CD4-positive, alpha-beta T cell (primary cell): Measurements from ENCODE around the gene FAM53B. TPM values are rescaled to one million over a fixed set of nuclear protein-coding genes. Genes with fewer than 3 reads are reported as not detected.

Experiments used
- ATAC-seq: fragments of 200-7000 bp; cut with Tn5 transposase; one replicate; pipeline ENCODE4 v1.10.0; 2022; ENCODE audit warnings: mild to moderate bottlenecking; ENCODE audit not compliant: poor library complexity
- CTCF ChIA-PET: fragments of 350-600 bp; sonication (Branson Sonifier 250); formaldehyde crosslinking; loops from one replicate; lab custom pipeline; 2021; ENCODE audit warnings: antibody characterized with exemption, inconsistent platforms; lab: Charles Lee
- POLR2A ChIA-PET: fragments of 350-600 bp; sonication (Branson Sonifier 250); formaldehyde crosslinking; loops from one replicate; lab custom pipeline; 2021; ENCODE audit warnings: antibody characterized with exemption, inconsistent platforms; lab: Charles Lee
- DNase-seq, 14 experiments: peaks; one replicate each; pipeline ENCODE4 v3.0.0-alpha.2; 2013 to 2020; ENCODE audit warnings: mixed read lengths in 2 of 14
- H3K27ac ChIP-seq, 2 donors: one replicate each; pipeline versions ENCODE4 v1.5.1 to v1.7.0; 2013; ENCODE audit warnings: low read length in 2 of 2, low read depth in 1 of 2, mild to moderate bottlenecking in 1 of 2
- H3K27me3 ChIP-seq, 2 experiments: 1 replicate in 1 of 2; 2 replicates in 1 of 2; pipeline versions ENCODE4 v1.6.1 to v1.7.0; 2013; ENCODE audit warnings: low read length in 2 of 2, control low read depth in 1 of 2, mild to moderate bottlenecking in 1 of 2, moderate library complexity in 1 of 2; ENCODE audit not compliant: insufficient read depth in 2 of 2, control insufficient read depth in 1 of 2
- H3K36me3 ChIP-seq: one replicate; pipeline ENCODE4 v1.6.1; 2013; ENCODE audit warnings: low read length, control low read depth; ENCODE audit not compliant: insufficient read depth
- H3K4me1 ChIP-seq: one replicate; pipeline ENCODE4 v1.6.1; 2013; ENCODE audit warnings: low read length, control low read depth; ENCODE audit not compliant: insufficient read depth
- H3K4me3 ChIP-seq: one replicate; pipeline ENCODE4 v1.5.1; 2013; ENCODE audit warnings: mild to moderate bottlenecking, low read length, moderate library complexity
- H3K9me3 ChIP-seq, 2 experiments: 1 replicate in 1 of 2; 2 replicates in 1 of 2; pipeline versions ENCODE4 v1.6.1 to v1.7.0; 2013; ENCODE audit warnings: low read length in 2 of 2, mild to moderate bottlenecking in 2 of 2, control low read depth in 1 of 2, moderate library complexity in 1 of 2; ENCODE audit not compliant: control insufficient read depth in 1 of 2, insufficient read depth in 1 of 2
- H3K27ac Mint-ChIP-seq: one replicate; pipeline ENCODE4 v1.8.0; 2020; ENCODE audit warnings: mixed read lengths
- H3K27me3 Mint-ChIP-seq: one replicate; pipeline ENCODE4 v1.8.0; 2021; ENCODE audit warnings: mixed read lengths
- H3K36me3 Mint-ChIP-seq: one replicate; pipeline ENCODE4 v1.8.0; 2021; ENCODE audit warnings: low read depth, mixed read lengths
- H3K4me1 Mint-ChIP-seq: one replicate; pipeline ENCODE4 v1.8.0; 2021; ENCODE audit warnings: low read depth, mixed read lengths
- H3K4me3 Mint-ChIP-seq: one replicate; pipeline ENCODE4 v1.8.0; 2020; ENCODE audit warnings: mild to moderate bottlenecking, mixed read lengths
- H3K9me3 Mint-ChIP-seq: one replicate; pipeline ENCODE4 v1.8.0; 2020; ENCODE audit warnings: mixed read lengths
- intact Hi-C, 2 experiments: fragments of 100-400 bp; cut with DNase I in 1 of 2; cut with micrococcal nuclease in 1 of 2; formaldehyde crosslinking; loops; one replicate each; pipeline versions ENCODE4 v1.15.1 to v1.9.0; 2023 to 2025; cut with DNase I, micrococcal nuclease
- total RNA-seq, 174 experiments: library from RNA in 2 of 174; stranded (reverse) in 2 of 174; gene quantifications; one replicate each; pipeline ENCODE4 v1.2.3 and lab custom pipeline; 2021 to 2026
- TF ChIP-seq, protein P1 (sequence below): fragments of 200-600 bp; IDR thresholded peaks from one replicate; pipeline ENCODE4 v1.8.0; 2022; ENCODE audit warnings: antibody characterized with exemption, mild to moderate bottlenecking

The FAM53B gene
- total RNA-seq, 2 experiments from 2014 or later = 32.9 to 33.6 TPM

DNA sequence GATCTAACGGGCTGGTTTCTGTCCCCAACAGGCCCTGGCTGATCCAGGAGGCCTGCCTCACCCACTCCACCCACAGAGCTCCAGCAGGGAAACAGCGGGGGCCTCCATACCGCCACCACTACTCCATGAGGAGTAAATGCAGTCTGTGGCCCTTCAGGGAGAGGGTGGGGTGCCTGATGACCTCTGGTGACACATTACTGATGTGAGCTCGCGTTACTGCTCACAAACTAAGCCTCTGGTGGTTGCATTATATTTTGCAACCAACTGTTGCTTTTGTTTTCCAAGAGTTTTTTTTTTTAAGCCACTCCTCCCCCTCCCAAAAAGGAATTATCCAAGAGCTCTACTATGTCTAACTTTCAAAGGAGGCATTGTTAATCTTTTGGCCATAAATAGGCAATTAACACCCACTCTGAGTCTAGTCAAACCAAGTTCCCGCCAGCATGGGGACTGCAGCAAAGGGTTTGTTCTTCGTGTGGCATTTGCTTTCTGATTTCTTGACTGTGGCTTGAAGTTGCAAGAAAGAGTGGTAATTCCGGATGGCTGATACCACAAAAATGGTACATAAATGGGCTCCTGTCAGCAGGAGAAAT, 72.6 kb downstream of the FAM53B start:
- Mint-ChIP-seq H3K36me3 (peaks cover 12% of the 10 kb centered on the region), H3K4me1 (peaks cover 92% of the 10 kb centered on the region), H3K27me3 (no peaks in the 10 kb centered on the region), H3K9me3 (no peaks in the 10 kb centered on the region), H3K27ac (peak overlapping the region; percentile 73), H3K4me3 (peak overlapping the region; percentile 70)
- Histone ChIP-seq H3K36me3 (peaks cover 33% of the 10 kb centered on the region), H3K27me3 (no peaks in the 10 kb centered on the region), H3K4me1 (peaks cover 98% of the 10 kb centered on the region), H3K9me3 (no peaks in the 10 kb centered on the region), H3K4me3 (no peak overlapping the region), H3K27ac (peak overlapping the region in 1 of 2 donors; percentile 33)
- peak in 3 of 14 experiments; percentile 47 to 51 (median 50) for DNase-seq
- ChIA-PET CTCF (interaction anchor here (0.7 to 2.6 kb wide), 13 partner anchors 21 to 73 kb away, joined by 3 to 11 read pairs (median 5); partner anchors contain the start of gene FAM53B), POLR2A (interaction anchor here (0.6 to 3.4 kb wide), 4 partner anchors 10 to 47 kb away, joined by 3 to 22 read pairs (median 10); no protein-coding TSS in a partner anchor)
- TF ChIP-seq, protein P1, sequence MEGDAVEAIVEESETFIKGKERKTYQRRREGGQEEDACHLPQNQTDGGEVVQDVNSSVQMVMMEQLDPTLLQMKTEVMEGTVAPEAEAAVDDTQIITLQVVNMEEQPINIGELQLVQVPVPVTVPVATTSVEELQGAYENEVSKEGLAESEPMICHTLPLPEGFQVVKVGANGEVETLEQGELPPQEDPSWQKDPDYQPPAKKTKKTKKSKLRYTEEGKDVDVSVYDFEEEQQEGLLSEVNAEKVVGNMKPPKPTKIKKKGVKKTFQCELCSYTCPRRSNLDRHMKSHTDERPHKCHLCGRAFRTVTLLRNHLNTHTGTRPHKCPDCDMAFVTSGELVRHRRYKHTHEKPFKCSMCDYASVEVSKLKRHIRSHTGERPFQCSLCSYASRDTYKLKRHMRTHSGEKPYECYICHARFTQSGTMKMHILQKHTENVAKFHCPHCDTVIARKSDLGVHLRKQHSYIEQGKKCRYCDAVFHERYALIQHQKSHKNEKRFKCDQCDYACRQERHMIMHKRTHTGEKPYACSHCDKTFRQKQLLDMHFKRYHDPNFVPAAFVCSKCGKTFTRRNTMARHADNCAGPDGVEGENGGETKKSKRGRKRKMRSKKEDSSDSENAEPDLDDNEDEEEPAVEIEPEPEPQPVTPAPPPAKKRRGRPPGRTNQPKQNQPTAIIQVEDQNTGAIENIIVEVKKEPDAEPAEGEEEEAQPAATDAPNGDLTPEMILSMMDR = no peak
- peak; percentile 47 for ATAC-seq
- intact Hi-C loops = loop anchor here (2.0 to 5.0 kb wide), 4 partner anchors 21 to 69 kb away; no protein-coding TSS in a partner anchor

DNA sequence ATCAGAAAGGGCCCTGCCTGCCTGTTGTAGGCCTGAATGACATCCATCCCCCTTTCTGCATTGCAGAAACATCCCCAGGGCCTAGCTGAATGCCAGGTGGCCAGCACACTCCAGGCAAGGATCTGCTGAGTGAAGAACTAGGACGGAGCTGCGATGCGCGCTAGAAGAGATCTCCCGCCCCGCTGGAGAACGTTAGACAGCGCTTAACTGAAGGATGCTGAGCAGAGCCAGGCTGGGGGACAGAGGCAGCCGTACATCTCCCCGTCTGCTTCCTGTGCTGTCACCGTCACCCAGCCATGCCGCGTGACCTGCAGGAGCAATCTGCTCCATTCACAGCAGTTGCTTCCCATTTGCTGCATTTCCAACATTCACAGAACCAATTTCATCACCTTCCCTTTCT, 73.3 kb downstream of the FAM53B start:
- H3K9me3 Mint-ChIP-seq = no peaks in the 10 kb centered on the region
- ATAC-seq (peak; percentile 80), DNase-seq (peak in 4 of 14 experiments; percentile 42 to 61 (median 59))
- POLR2A ChIA-PET = interaction anchor here (0.6 to 3.4 kb wide), 5 partner anchors 9 to 48 kb away, joined by 3 to 22 read pairs (median 5); no protein-coding TSS in a partner anchor
- peak overlapping the region in 1 of 2 donors; percentile 43 for H3K27ac ChIP-seq
- peaks cover 36% of the 10 kb centered on the region for H3K36me3 ChIP-seq
- H3K4me1 Mint-ChIP-seq = peaks cover 85% of the 10 kb centered on the region
- intact Hi-C loops = loop anchor here (2.0 to 5.0 kb wide), 4 partner anchors 20 to 70 kb away; no protein-coding TSS in a partner anchor
- peaks cover 7% of the 10 kb centered on the region for H3K36me3 Mint-ChIP-seq
- H3K4me3 Mint-ChIP-seq = peak overlapping the region; percentile 40
- no peaks in the 10 kb centered on the region for H3K27me3 ChIP-seq
- TF ChIP-seq, protein P1 = no peak
- CTCF ChIA-PET = interaction anchor here (0.8 to 2.6 kb wide), 11 partner anchors 20 to 74 kb away, joined by 3 to 11 read pairs (median 5); partner anchors contain the start of gene FAM53B
- no peak overlapping the region for H3K4me3 ChIP-seq
- no peaks in the 10 kb centered on the region for H3K27me3 Mint-ChIP-seq
- peak overlapping the region; percentile 73 for H3K27ac Mint-ChIP-seq
- H3K4me1 ChIP-seq = peaks cover 98% of the 10 kb centered on the region
- H3K9me3 ChIP-seq = no peaks in the 10 kb centered on the region

DNA sequence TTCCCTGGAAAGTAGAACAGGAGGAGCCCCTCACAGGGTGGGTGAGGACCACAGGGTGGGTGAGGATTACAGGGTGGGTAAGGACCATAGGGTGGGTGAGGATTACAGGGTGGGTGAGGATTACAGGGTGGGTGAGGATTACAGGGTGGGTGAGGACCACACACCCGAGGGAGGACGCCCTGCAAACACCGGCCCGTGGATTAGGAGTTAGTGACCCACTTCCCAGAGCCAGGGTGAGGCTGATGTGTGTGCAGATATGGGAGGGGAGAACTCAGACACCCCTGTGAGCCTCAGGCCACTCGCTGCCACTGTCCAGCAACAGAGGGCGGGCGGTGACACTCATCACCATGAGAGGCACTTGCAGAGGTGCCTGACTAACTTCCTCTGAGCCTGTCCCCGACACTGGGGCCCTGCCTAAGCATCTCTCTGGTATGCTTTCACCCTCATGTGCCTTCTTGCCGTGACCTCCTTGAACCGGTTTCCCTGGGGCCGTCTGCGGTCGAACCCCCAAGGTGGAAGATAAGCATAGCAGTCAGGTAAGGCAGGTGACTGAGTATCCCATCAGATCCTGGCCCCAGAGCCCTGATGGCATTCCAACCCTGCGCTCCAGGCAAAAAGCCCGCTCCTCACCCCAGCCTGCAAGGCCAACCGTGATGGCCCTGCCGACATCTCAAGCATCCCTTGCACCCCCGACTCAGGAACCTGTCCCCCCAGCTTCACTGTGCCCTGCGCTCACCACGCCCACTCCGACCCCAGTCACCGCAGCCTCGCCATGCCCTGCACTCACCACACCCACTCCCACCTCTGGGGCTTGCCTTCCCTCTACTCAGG, 74.1 kb downstream of the FAM53B start:
- Mint-ChIP-seq H3K27ac (peak overlapping the region; percentile 73), H3K4me1 (peaks cover 83% of the 10 kb centered on the region), H3K36me3 (peaks cover 8% of the 10 kb centered on the region), H3K27me3 (no peaks in the 10 kb centered on the region), H3K4me3 (no peak overlapping the region), H3K9me3 (no peaks in the 10 kb centered on the region)
- ChIA-PET CTCF (no interaction called here), POLR2A (interaction anchor here (1.2 to 3.4 kb wide), 2 partner anchors 22 to 31 kb away, joined by 3 to 22 read pairs; no protein-coding TSS in a partner anchor)
- Histone ChIP-seq H3K9me3 (no peaks in the 10 kb centered on the region), H3K36me3 (peaks cover 38% of the 10 kb centered on the region), H3K4me3 (no peak overlapping the region), H3K27ac (peak overlapping the region in 1 of 2 donors; percentile 42), H3K4me1 (peaks cover 98% of the 10 kb centered on the region), H3K27me3 (no peaks in the 10 kb centered on the region)
- peak in 1 of 14 experiments; percentile 15 for DNase-seq
- no peak for ATAC-seq
- intact Hi-C loops = loop anchor here (2.0 to 5.0 kb wide), 4 partner anchors 19 to 71 kb away; no protein-coding TSS in a partner anchor
- TF ChIP-seq, protein P1 = no peak
